ENCODE results near the gene YPEL5. TPM values are rescaled to one million over a fixed set of nuclear protein-coding genes. Genes with fewer than 3 reads are reported as not detected.
"Not testable (repeated sequence)": the region's sequence is repeated elsewhere in the genome, so short reads cannot be mapped to it uniquely, and the experiment has no call there.

Gene YPEL5
- total and polyA plus RNA-seq, 2 experiments from 2014 or later = 65.5 to 134 TPM

GRCh38 chr2:30141136-30141535 lies 5.7 kb upstream of the YPEL5 start:
- H3K4me1 ChIP-seq (ENCODE audit: low read depth) = no peaks in the 10 kb centered on the region
- no peak for DNase-seq (ENCODE audit: low read depth in 1 of 2, low spot score in 1 of 2)
- H3K4me3 ChIP-seq = no peak overlapping the region
- no peak overlapping the region for H3K27ac ChIP-seq
- H3K36me3 ChIP-seq = no peaks in the 10 kb centered on the region
- no peaks in the 10 kb centered on the region for H3K9me3 ChIP-seq (ENCODE audit: low read depth)
- H3K27me3 ChIP-seq = no peaks in the 10 kb centered on the region
- no peak for TF ChIP-seq CTCF (IDR thresholded peaks at IDR 0.05; ENCODE audit: low read depth, low read length)

GRCh38 chr2:30144260-30144659 lies 2.5 kb upstream of the YPEL5 start:
- Histone ChIP-seq H3K27ac (no peak overlapping the region), H3K4me1 (ENCODE audit: low read depth) (peaks cover 12% of the 10 kb centered on the region), H3K4me3 (no peak overlapping the region), H3K9me3 (ENCODE audit: low read depth) (no peaks in the 10 kb centered on the region), H3K27me3 (no peaks in the 10 kb centered on the region), H3K36me3 (no peaks in the 10 kb centered on the region)
- no peak for TF ChIP-seq CTCF (IDR thresholded peaks at IDR 0.05; ENCODE audit: low read depth, low read length)
- no peak for DNase-seq (ENCODE audit: low read depth in 1 of 2, low spot score in 1 of 2)

GRCh38 chr2:30144951-30145350 lies 1.9 kb upstream of the YPEL5 start:
- H3K4me1 ChIP-seq (ENCODE audit: low read depth) = peaks cover 18% of the 10 kb centered on the region
- H3K27me3 ChIP-seq; H3K27ac ChIP-seq; H3K4me3 ChIP-seq; H3K36me3 ChIP-seq; H3K9me3 ChIP-seq (ENCODE audit: low read depth); DNase-seq (ENCODE audit: low read depth in 1 of 2, low spot score in 1 of 2): not testable (repeated sequence)

GRCh38 chr2:30145826-30146336 lies 926 bp upstream of the YPEL5 start:
- no peaks in the 10 kb centered on the region for H3K27me3 ChIP-seq
- peak in 1 of 2 donors; percentile 21 for DNase-seq (ENCODE audit: low read depth in 1 of 2, low spot score in 1 of 2)
- no peaks in the 10 kb centered on the region for H3K9me3 ChIP-seq (ENCODE audit: low read depth)
- peak overlapping the region; percentile 30 for H3K4me3 ChIP-seq
- H3K4me1 ChIP-seq (ENCODE audit: low read depth) = peaks cover 27% of the 10 kb centered on the region
- peak overlapping the region; percentile 70 for H3K27ac ChIP-seq
- no peaks in the 10 kb centered on the region for H3K36me3 ChIP-seq
- no peak for TF ChIP-seq CTCF (IDR thresholded peaks at IDR 0.05; ENCODE audit: low read depth, low read length)

GRCh38 chr2:30147196-30147714 lies 448 bp downstream of the YPEL5 start:
- no peak for TF ChIP-seq CTCF (IDR thresholded peaks at IDR 0.05; ENCODE audit: low read depth, low read length)
- H3K4me1 ChIP-seq (ENCODE audit: low read depth) = peaks cover 39% of the 10 kb centered on the region
- H3K9me3 ChIP-seq (ENCODE audit: low read depth) = no peaks in the 10 kb centered on the region
- H3K27me3 ChIP-seq = no peaks in the 10 kb centered on the region
- peak overlapping the region; percentile 99 for H3K27ac ChIP-seq
- H3K36me3 ChIP-seq = peaks cover 4% of the 10 kb centered on the region
- H3K4me3 ChIP-seq = peak overlapping the region; percentile 70
- DNase-seq (ENCODE audit: low read depth in 1 of 2, low spot score in 1 of 2) = peak in 1 of 2 donors; percentile 59

GRCh38 chr2:30147715-30148610 lies 1.2 kb downstream of the YPEL5 start:
- Histone ChIP-seq H3K4me3 (peak overlapping the region; percentile 70), H3K4me1 (ENCODE audit: low read depth) (peaks cover 39% of the 10 kb centered on the region), H3K9me3 (ENCODE audit: low read depth) (no peaks in the 10 kb centered on the region), H3K27ac (peak overlapping the region; percentile 99), H3K36me3 (peaks cover 4% of the 10 kb centered on the region), H3K27me3 (no peaks in the 10 kb centered on the region)
- peak; percentile 36 for TF ChIP-seq CTCF (IDR thresholded peaks at IDR 0.05; ENCODE audit: low read depth, low read length)
- peak; percentile 73 to 91 for DNase-seq (ENCODE audit: low read depth in 1 of 2, low spot score in 1 of 2)
